ENCODE results near the gene TMEM50B.
"Not testable (repeated sequence)": the region's sequence is repeated elsewhere in the genome, so short reads cannot be mapped to it uniquely, and the experiment has no call there.

TMEM50B gene

DNA sequence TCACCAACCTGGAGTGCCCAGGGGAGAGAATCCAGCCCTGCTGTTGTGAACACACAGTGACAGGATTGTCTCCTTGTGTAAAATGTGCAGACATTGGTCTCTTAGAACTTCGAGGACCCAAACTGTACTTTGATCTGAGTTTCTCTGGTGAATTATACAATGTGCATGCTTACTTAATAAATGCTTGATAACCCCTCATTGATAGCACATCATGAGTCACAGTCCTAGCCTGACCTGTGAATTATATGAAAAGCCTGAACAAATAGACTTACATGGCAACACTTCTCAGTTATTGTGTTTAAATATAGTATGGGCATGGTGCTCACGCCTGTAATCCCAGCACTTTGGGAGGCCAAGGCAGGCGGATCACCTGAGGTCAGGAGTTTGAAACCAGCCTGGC is 53.9 kb downstream of the TMEM50B start:
- DNase-seq = no peak

DNA sequence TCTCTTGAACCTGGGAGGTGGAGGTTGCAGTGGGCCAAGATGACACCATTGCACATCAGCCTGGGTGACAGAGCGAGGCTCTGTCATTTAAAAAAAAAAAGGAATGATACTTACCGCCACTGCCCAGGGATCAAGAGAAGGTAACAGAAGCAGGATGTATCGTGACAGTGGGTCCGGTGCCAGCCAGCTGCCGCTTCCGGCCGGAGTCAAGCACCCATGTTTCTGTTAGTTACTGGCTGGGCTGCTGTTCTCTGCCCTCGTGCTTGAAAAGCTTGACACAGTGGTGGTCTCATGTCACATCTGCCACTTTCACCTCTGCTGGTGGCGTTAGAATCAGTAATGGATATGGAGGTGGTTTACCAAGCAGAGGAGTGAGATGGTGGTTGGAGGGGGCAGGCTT is 55.6 kb downstream of the TMEM50B start:
- DNase-seq = no peak

DNA sequence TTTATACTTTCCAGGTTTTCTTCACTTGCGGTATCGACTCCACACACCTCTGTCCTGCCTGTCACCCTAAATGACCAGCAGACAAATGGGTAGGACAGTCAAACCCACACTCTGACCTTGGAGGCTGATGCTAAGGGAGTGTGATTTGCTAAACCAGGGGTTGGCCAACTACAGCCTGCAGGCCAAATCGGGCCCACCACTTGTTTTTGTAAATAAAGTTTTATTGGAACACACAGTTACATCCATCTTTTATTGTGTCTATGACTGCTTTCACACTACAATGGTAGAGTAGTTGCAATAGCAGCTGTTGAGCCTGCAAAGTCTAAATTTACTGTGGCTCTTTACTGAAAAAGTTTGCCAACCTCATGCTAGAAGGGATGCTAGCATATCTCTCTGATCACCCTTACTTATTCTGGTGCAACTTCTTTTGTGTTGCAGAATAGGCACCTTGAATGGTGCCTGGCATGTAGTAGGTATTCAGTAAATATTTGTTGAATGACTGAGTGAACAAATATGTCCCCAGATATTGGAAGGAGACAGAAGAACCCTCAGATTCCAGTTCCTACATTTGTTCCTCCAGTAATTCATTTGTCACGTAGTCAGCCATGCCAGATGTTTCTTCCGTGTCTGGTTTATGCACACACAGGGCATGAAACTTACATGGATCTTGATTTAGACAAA is 57.9 kb downstream of the TMEM50B start:
- no peak for DNase-seq

DNA sequence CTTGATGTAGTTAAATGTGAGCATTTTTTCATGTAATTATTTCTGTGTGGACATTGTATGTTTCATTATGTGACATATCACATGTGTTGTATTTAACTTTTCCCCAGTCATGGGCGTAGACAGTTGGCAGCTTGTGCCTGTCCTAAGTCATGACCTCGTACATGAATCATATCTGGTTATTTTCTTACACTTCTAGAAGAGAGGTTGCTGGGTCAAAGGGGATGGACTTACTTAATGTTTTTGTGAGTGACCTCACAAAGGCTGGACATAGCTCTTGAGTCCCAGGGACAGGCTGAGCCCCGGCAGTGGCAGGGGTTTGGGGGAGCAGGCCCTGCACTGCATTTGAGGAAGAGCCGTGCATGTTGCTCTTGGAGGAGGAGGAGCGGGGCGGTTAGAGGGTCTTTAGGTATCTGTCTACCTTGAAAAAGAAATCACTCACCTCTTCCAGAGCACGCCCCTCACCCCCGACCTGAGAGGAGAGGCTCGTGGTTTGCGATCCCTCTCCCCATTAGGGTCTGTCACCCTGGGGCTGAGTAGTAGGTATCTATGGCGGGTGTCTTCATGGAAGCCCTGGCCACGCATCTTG is 60.1 kb downstream of the TMEM50B start:
- DNase-seq = no peak

DNA sequence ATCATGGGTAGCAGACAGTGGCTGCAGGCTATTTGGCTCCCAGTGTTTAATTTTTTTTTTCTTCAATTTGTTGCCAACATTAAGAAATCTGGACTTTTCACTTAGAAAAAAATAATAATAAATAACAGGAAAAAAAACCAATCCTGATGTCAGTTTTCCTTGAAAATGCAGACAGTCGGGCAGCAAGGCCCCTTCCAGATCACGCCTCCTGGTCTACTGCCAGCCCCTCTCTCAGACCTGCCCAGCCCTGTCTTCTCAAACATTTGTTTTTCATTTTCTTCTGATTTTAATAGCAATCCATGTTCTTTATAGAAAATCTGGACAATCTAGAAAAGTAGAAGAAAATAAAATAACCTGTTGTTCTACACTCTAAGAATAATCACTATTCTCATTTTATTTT is 61.1 kb downstream of the TMEM50B start:
- DNase-seq = no peak

DNA sequence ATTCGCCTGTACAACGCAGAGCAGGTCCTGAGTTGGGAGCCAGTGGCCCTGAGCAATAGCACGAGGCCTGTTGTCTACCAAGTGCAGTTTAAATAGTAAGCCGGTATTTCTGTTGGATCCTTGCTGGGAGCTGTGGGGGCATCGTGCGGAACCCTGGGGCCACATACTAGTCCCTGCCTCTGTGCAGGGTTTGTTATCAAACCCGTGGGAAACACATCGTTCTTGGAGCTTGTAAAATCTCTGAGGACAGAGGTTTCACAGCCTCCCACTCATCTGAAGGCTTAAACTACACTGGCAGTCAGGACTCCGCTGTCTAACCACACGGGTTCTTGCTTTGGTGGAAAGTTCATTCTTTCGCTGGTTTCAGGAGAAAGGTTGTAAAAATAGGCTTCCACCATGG is 64.8 kb downstream of the TMEM50B start:
- no peak for DNase-seq

DNA sequence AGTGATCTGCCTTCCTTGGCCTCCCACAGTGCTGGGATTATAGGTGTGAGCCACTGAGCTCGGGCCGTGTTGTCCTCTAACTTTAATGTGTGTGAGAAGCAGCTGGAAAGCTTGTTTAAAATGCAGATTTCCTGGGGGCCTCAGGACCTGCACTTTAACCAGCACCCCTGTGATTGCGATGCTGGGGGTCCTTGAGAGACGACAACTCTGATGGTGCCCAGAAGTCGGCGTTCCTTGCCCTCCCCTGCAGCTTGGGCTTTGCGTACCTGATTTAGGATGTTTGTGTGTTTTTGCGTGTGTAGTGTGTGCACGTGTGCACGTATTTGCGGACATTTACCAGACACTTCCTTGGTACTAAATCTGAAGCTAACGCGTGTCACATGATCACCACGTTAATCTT is 65.7 kb downstream of the TMEM50B start:
- DNase-seq = no peak

DNA sequence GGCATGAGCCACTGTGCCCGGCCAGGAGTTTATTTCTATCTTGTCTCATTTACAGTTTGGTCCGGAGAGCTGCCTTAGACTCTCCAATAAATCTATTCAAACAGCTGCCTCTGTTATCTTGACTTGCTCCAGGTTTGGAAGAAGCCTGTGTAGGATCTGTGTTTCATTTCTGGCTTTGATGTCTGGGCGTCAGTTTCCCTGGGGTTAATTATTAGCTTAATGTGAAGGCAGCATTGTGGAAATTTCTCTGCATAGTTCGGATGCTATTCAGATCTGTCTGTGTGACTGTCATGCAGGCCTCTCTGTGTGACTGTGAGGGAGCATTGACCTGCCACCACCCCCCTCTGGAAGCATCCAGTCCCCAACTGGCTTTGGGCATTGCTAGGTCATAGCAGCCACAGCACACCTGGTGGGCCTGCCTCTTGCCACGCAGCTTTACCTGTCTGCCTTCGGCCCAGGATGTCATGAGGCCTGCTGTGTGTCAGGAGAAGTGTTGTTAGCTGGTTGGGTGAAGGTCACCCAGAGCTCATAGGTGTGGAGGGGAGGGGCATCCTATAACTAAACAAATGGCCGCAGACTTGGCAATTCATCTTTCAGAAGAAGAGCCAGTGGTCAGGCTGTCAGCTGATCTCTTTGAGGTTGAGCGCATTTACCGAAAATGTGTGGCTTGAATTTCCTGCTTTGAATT is 66.8 kb downstream of the TMEM50B start:
- DNase-seq = peak; percentile 82

DNA sequence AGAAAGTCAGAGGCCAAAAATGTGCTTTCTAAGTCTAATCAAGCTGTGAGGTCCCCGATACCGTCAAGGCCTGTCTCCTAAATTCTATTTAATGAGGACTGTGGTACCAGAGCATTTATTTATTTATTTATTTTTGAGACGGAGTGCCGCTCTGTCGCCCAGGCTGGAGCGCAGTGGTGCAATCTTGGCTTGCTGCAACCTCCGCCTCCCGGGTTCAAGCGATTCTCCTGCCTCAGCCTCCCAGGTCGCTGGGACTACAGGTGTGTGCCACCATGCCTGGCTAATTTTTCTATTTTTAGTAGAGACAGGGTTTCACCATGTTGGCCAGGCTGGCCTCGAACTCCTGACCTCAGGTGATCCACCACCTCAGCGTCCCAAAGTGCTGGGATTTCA is 67.3 kb downstream of the TMEM50B start:
- DNase-seq = not testable (repeated sequence)

DNA sequence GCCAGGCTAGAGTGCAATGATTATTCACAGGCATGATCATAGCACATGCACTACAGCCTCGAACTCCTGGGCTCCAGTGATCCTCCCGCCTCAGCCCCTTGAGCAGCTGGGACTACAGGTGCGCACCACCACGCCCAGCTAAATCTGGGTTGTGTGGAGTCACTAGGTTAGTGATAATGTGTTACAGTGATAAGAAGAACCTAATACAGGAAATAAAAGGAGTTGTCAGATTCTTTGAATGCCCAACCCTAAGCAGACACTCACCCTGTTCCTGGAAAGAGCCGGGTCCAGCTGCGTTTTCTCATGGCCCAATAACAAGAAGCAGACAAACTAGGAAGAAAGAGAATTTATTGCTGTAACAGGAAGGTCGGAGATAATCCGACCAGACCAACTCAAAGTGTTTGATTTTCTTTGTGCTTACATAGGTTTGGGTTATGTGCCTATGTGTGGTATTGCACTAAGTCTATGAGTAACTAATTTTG is 67.8 kb downstream of the TMEM50B start:
- DNase-seq = no peak

DNA sequence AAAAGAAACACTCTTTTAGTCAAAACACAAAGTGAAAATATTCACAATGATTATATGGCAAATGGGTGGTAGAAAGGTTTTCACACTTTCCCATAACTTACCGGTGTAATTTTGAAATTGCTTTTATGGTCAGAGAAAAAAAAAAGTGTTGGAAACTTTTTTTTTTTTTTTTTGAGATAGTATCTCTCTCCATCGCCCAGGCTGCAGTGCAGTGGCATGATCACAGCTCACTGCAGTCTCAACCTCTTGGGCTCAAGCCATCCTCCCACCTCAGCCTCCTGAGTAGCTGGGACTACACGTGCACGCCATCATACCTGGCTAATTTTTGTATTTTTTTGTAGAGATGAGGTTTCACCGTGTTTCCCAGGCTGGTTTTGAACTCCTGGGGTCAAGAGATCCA is 73.3 kb downstream of the TMEM50B start:
- no peak for DNase-seq

DNA sequence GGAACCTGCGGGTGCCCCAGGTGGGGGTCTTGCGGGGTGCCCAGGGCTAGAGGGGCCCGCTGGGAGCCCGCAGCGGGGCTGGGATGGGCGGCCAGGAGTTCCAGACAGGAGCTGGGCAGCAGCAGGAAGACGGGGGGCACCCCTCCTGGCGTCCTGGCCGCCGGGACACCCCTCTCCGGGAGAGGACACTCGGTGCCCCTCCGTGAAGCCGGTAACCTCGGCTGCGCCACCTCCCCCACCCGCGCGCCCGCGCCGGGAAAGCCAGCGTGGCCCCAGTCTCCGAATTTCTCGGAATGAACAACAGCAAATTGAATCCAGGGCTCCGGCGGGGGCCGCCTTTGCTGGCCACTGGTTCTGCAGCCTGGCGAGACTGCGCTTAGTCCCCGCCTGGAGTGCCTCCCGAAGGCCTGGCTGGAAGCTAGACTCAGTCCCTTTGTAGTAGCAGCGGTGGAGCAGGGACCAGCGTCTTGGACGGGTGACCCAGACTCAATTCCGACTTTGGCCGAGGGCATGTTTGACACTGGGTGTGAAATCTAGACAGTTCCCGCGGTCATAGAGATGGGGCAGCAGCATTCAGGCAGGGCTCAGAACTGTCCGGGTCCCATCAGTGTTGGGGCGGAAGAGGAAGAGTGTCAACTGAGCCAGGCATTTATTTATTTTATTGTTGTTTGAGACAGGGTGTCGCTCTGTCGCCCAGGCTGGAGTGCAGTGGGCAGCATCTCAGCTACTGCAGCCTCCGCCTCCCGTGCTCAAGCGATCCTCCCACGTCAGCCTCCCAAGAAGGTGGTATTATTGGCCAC is 75.8 kb downstream of the TMEM50B start:
- DNase-seq = peak; percentile 83

DNA sequence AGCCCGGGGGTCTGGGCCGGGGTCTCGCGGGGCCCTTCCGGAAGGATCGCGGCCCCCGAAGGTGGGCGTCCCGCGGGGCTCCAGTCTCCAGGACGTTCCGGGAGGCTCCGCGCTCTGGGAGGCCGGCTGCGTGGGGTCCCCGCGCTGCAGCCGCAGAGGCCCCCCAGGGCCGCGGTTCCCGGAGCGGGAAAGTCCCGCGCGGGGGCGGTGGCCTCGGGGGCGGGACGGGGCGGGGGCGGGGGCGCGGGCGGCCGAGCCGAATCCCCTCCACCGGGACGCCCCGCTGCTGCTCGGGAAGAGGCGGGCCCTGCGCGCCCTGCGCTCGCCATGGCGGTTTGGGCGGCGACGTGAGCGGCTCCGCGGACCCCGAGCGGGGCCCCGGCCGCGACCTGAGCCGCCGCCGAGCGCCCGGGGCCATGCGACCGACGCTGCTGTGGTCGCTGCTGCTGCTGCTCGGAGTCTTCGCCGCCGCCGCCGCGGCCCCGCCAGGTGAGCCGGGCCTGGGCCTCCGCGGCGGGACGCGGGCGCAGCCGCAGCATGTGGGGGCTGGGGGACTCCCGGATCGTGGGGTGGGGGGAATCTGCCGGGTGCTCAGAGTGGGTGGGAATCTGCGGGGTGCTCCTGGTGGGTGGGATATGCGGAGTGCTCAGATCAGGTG is 76.5 kb downstream of the TMEM50B start, which contains the start of gene IFNGR2:
Gene IFNGR2 (plus strand): TSS at position 286 of the 658 bp plus-strand sequence. CDS start 131 bp downstream, at position 417.
- peak; percentile 68 for DNase-seq

DNA sequence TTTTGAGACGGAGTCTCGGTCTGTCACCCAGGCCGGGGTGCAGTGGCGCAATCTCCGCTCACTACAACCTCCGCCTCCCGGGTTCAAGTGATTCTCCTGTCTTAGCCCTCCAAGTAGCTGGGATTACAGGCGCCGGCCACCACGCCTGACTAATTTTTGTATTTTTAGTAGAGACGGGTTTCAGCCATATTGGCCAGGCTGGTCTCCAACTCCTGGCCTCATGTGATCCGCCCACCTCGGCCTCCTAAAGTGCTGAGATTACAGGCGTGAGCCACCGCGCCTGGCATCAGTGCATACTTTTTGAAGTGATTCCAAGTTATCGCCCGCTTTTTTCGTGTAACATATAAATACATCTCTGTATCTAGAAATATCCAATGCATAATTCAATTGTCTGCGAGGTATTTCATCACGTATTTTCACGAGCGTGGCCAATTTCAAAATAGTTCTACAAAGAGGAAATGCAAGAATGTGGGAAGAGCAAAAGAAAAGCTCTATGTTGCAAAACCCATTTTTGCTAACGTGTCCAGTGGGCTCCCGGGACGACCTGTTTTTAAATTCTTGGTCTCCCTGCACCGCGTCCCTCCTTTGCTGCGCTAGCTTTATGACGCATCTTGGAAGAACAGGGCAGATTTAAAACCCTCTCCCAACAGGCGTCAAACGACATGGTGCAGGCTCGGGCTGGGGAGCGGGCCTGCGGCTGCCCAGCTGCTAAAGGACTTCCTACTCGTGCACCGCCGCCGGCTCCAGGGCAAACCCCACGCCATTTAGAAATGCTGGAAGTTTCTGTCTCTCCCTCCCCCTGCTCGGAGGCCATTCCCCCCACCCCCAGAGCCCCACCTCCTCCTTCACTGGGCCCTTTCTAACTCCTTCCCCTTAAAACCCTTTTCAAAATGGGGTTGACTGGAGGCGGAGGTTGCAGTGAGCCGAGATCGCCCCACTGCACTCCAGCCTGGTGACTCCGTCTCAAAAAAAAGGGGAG is 77.5 kb downstream of the TMEM50B start:
- DNase-seq = peak; percentile 83

DNA sequence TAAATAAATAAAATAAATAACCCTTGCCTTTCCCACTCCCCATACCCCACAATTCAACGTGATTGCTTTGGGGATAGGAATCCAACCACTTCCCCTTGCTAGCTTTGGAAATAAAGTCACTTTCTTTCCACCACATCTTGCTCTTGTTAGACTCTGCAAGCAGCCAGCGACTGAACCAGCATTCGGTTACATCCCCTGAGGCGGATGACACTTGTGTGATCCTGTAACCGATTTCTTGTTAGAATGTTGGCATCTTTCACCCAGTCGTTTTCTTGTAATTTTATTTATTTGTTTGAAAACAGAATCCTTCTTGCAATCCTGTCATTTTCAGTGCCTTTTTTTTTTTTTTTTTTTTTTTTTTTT is 78.2 kb downstream of the TMEM50B start:
- DNase-seq = no peak

Data from islet precursor cell (in vitro differentiated cells).